Dendritic cell treated with granulocyte-macrophage colony-stimulating factor and Interleukin-4, amounts not matched to agents 40 ng/mL and 50 ng/mL, for 4 days (primary cell): Measurements from ENCODE around the gene GIMAP7.

Experiments
- H3K27ac Mint-ChIP-seq: one replicate; pipeline ENCODE4 v1.8.0; 2022; ENCODE audit warnings: mild to moderate bottlenecking, mixed read lengths
- H3K27me3 Mint-ChIP-seq: one replicate; pipeline ENCODE4 v1.8.0; 2022; ENCODE audit warnings: mild to moderate bottlenecking, mixed read lengths
- H3K36me3 Mint-ChIP-seq: one replicate; pipeline ENCODE4 v1.8.0; 2022; ENCODE audit warnings: low read depth, mixed read lengths
- H3K4me1 Mint-ChIP-seq: one replicate; pipeline ENCODE4 v1.8.0; 2022; ENCODE audit warnings: low read depth, mixed read lengths
- H3K4me3 Mint-ChIP-seq: one replicate; pipeline ENCODE4 v1.8.0; 2022; ENCODE audit warnings: mild to moderate bottlenecking, moderate library complexity, mixed read lengths
- H3K9me3 Mint-ChIP-seq: one replicate; pipeline ENCODE4 v1.8.0; 2022; ENCODE audit warnings: mixed read lengths
- intact Hi-C: fragments of 100-400 bp; cut with micrococcal nuclease; formaldehyde crosslinking; loops from one replicate; pipeline ENCODE4 v1.15.0; 2022

GIMAP7 gene

GRCh38 chr7:150567871-150568301, 53.2 kb downstream of the GIMAP7 start:
- Mint-ChIP-seq H3K9me3 (peaks cover 9% of the 10 kb centered on the region), H3K36me3 (peaks cover 22% of the 10 kb centered on the region), H3K27ac (peak overlapping the region; percentile 87), H3K4me1 (peaks cover 40% of the 10 kb centered on the region), H3K27me3 (no peaks in the 10 kb centered on the region), H3K4me3 (peak overlapping the region; percentile 81)
- intact Hi-C loops: loop anchor here (5.0 kb wide), 1 partner anchor 51 kb away; no protein-coding TSS in a partner anchor

GRCh38 chr7:150568714-150569113, 54.0 kb downstream of the GIMAP7 start:
- Mint-ChIP-seq H3K27me3 (no peaks in the 10 kb centered on the region), H3K4me3 (peak overlapping the region; percentile 72), H3K4me1 (peaks cover 40% of the 10 kb centered on the region), H3K36me3 (peaks cover 23% of the 10 kb centered on the region), H3K9me3 (peaks cover 11% of the 10 kb centered on the region), H3K27ac (peak overlapping the region; percentile 87)
- intact Hi-C loops: loop anchor here (5.0 kb wide), 1 partner anchor 51 kb away; no protein-coding TSS in a partner anchor

GRCh38 chr7:150569245-150569955, 54.7 kb downstream of the GIMAP7 start:
- intact Hi-C loops: loop anchor here (5.0 kb wide), 1 partner anchor 52 kb away; no protein-coding TSS in a partner anchor
- Mint-ChIP-seq H3K27ac (peak overlapping the region; percentile 87), H3K36me3 (peaks cover 23% of the 10 kb centered on the region)

More at GRCh38 chr7:150569245-150569955, 54.7 kb downstream of the GIMAP7 start:
- Mint-ChIP-seq H3K27me3 (no peaks in the 10 kb centered on the region), H3K9me3 (peaks cover 11% of the 10 kb centered on the region), H3K4me1 (peaks cover 40% of the 10 kb centered on the region), H3K4me3 (peak overlapping the region; percentile 72)
